GM06990 (cell line): ENCODE data around the gene EAF1.

Source experiments
- DNase-seq: peaks from one replicate; pipeline ENCODE4 v3.0.0-alpha.2; 2011; ENCODE audit not compliant: insufficient read length; ENCODE audit errors: extremely low read depth
- H3K27me3 ChIP-seq: replicated peaks from 2 replicates; pipeline ENCODE4 v1.6.0; 2011; ENCODE audit warnings: low read length; ENCODE audit not compliant: control insufficient read depth, insufficient read depth
- H3K36me3 ChIP-seq: 2 replicates; pipeline ENCODE4 v1.5.1; 2011; ENCODE audit warnings: low read length; ENCODE audit not compliant: control insufficient read depth, insufficient read depth
- H3K4me3 ChIP-seq: replicated peaks from 2 replicates; pipeline ENCODE4 v1.5.1; 2011; ENCODE audit warnings: low read depth, mild to moderate bottlenecking, control low read depth, low read length
- TF ChIP-seq, protein P1 (sequence below): IDR thresholded peaks from 2 replicates; pipeline ENCODE4 v1.5.1; 2011; ENCODE audit warnings: low read length, control low read depth, mild to moderate bottlenecking, inconsistent platforms; ENCODE audit not compliant: insufficient read depth, poor library complexity, severe bottlenecking

The EAF1 gene

DNA sequence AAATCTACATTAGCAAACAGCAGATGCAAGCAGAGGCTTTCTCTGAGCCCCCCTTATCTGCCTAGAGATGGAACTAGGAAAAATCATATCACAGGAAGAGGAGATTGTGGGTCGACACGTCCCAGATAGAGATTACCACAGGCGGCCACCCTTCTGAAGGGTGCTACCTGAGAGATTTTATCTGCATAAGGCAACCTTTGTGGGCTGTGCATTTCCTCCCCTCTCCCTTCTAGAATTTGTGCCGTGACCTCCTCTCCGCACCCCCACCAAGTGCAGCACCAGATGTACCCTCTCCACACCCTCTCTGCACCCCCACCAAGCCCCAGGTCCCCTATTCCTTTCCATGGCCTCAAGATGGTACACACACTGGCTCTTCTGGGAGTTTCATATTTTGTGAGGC, 27.4 kb upstream of the EAF1 start:
- TF ChIP-seq, protein P1, sequence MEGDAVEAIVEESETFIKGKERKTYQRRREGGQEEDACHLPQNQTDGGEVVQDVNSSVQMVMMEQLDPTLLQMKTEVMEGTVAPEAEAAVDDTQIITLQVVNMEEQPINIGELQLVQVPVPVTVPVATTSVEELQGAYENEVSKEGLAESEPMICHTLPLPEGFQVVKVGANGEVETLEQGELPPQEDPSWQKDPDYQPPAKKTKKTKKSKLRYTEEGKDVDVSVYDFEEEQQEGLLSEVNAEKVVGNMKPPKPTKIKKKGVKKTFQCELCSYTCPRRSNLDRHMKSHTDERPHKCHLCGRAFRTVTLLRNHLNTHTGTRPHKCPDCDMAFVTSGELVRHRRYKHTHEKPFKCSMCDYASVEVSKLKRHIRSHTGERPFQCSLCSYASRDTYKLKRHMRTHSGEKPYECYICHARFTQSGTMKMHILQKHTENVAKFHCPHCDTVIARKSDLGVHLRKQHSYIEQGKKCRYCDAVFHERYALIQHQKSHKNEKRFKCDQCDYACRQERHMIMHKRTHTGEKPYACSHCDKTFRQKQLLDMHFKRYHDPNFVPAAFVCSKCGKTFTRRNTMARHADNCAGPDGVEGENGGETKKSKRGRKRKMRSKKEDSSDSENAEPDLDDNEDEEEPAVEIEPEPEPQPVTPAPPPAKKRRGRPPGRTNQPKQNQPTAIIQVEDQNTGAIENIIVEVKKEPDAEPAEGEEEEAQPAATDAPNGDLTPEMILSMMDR, result no peak
- no peak for DNase-seq
- Histone ChIP-seq H3K36me3 (no peaks in the 10 kb centered on the region), H3K4me3 (no peak overlapping the region), H3K27me3 (no peaks in the 10 kb centered on the region)

DNA sequence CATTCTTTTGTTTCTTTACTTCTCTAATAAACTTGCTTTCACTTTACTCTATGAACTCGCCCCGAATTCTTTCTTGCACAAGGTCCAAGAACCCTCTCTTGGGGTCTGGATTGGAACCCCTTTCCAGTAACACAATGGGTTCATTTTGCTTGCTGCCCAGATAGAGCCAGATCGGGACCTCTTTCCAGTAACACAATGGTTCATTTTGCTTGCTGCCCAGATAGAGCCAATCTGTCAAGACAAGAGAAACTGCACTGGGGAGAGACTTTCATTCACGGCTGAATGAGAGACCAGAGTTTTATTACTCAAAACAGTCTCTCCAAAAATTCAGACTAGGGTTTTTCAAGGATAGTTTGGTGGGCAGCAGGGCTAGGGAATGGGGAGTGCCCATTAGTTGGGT, 25.5 kb upstream of the EAF1 start:
- TF ChIP-seq, protein P1, result no peak
- H3K4me3 ChIP-seq, result no peak overlapping the region
- no peaks in the 10 kb centered on the region for H3K27me3 ChIP-seq
- no peak for DNase-seq
- H3K36me3 ChIP-seq, result no peaks in the 10 kb centered on the region

GRCh38 chr3:15403495-15403894, 23.9 kb upstream of the EAF1 start:
- H3K27me3 ChIP-seq, result no peaks in the 10 kb centered on the region
- TF ChIP-seq, protein P1, result no peak
- H3K36me3 ChIP-seq, result no peaks in the 10 kb centered on the region
- H3K4me3 ChIP-seq, result no peak overlapping the region
- no peak for DNase-seq

GRCh38 chr3:15403965-15404364, 23.4 kb upstream of the EAF1 start:
- Histone ChIP-seq H3K27me3 (no peaks in the 10 kb centered on the region), H3K4me3 (no peak overlapping the region), H3K36me3 (peaks cover 2% of the 10 kb centered on the region; the same call in 1 of the 2 replicates)
- TF ChIP-seq, protein P1, result no peak
- DNase-seq, result no peak

GRCh38 chr3:15404767-15405166, 22.6 kb upstream of the EAF1 start:
- H3K27me3 ChIP-seq, result no peaks in the 10 kb centered on the region
- TF ChIP-seq, protein P1, result no peak
- no peak overlapping the region for H3K4me3 ChIP-seq
- H3K36me3 ChIP-seq, result peaks cover 5% of the 10 kb centered on the region
- peak; percentile 38 for DNase-seq

DNA sequence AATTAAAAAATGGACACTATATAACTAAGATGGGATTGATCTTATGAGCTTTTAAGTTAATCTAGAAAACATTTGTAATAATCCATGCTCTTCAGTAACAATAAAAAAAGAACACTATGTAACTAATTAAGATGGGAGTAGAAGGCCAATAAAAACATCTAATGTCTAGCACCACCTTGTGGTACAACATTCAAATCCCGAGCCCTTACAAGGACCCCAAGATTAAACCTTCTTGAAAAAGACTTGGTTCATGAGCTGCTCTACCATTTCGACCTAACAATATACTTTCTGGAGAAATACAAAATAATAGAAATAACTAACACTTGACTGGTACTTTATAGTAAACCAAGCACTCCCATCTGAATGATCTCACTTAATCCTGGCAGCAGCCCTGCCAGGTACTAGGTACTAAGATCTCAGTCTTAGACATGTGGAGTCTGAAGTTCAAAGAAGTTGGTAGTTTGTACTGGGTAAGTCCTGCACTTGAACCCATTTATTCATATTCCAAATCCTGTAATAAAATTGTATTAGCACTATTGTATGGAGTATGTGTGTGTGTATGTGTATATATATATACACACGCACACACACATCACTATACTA, 21.8 kb upstream of the EAF1 start:
- peak; percentile 51 for DNase-seq
- Histone ChIP-seq H3K27me3 (no peaks in the 10 kb centered on the region), H3K36me3 (peaks cover 5% of the 10 kb centered on the region), H3K4me3 (no peak overlapping the region)
- TF ChIP-seq, protein P1, result peak; percentile 53
